GM21825 (cell line): ENCODE data around the gene HDAC5.
"Not testable (repeated sequence)": the region's sequence is repeated elsewhere in the genome, so short reads cannot be mapped to it uniquely, and the experiment has no call there.

ENCODE experiments used
- ATAC-seq: cut with Tn5 transposase; IDR thresholded peaks from one replicate; pipeline ENCODE4 v1.9.1; 2021; ENCODE audit warnings: mild to moderate bottlenecking, moderate library complexity; ENCODE audit not compliant: unreplicated experiment

HDAC5 gene

DNA sequence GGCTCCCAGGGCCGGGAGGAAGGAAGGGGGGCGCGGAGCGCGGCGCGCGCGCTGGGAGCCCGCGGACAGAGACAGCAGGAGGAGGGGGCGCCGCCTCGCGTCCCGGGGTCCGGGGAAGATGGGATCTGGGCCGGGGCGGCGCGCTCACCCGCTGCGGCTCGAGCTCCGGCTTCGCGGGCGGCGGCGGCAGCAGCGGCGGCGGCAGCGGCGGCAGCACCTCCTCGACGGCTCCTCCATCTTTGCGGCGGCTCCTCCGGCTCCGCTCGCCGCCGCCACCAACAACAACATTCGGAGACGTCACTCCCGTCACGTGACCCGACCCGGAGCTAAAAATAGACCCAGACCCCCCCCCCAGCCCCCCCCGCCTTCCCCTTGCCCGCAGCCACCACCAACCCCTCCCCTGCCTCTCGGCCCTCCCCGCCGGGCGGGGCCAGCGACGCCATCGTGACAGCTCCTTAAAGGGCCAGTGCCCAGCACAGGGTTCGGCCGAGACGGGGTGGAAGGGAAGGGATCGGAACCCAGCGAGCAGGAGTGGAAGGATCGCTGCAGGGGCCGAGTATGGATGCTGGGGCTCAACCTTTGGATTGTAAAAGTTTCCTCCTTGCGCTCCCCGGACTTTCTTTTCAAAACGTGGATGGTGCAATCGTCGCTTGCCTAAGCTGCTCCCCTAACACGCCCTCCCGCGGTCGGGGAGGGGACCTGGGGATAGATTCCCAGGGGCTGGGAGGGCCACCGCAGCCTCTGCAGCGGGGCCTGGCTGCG is at the start of gene HDAC5:
Gene HDAC5 (minus strand): TSS at position 286 of the 762 bp plus-strand sequence. CDS start 6,126 bp downstream, outside the sequence.
- ATAC-seq, result peak; percentile 80

DNA sequence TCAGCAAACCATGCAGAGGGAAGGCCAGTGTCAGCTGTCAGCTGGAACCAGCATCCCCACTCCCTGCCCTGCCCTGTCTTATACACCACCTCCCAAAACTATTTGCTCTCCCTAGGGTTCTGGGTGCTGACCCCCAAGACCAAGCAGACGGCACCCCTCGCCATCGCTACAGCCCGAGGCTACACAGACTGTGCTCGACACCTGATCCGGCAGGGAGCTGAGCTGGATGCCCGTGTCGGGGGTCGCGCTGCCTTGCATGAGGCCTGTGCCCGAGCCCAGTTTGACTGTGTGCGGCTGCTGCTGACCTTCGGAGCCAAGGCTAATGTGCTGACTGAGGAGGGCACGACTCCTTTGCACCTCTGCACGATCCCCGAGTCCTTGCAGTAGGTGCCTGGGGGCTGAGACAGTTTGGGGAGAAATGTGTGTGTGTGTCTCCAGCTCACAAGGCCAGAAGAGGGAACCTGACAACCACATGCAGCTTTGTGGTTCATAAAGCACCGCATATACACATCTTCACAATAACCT is 48.6 kb upstream of the HDAC5 start:
- ATAC-seq, result no peak

DNA sequence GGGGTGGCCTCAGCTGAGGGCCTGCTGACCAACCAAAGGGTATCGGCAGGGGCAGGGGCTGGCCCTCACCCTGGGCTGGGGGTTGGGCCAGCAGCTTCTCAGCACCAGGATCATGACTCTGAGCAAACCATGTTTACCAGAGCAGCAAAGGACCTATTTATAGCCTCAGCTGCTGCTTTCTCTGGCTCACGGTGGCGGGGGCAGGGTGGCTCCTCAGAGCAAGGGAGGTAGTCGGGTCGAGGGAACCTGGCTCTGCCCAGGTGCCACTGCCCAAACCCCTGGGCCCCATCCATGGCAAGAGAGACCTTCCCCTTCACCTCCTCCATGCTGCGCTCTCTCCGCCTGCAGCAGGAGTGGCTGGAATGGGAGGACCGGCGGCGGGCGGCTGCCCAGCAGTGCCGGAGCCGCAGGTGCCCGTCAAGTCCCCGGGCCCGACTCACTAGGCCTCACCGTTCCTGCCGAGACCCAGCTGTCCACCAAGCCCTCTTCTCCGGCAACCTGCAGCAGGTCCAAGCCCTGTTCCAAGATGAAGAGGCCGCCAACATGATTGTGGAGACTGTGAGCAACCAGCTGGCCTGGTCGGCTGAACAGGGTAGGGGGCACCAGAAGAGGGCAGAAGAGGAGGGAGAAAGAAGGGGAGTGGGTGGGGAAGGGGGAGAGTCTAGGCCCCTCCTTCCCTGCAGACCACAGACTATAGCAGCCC is 47.2 kb upstream of the HDAC5 start, which contains the start of gene ASB16:
Gene ASB16 (plus strand): TSS at position 206 of the 703 bp plus-strand sequence. CDS start 86 bp downstream, at position 292.
- ATAC-seq, result no peak

DNA sequence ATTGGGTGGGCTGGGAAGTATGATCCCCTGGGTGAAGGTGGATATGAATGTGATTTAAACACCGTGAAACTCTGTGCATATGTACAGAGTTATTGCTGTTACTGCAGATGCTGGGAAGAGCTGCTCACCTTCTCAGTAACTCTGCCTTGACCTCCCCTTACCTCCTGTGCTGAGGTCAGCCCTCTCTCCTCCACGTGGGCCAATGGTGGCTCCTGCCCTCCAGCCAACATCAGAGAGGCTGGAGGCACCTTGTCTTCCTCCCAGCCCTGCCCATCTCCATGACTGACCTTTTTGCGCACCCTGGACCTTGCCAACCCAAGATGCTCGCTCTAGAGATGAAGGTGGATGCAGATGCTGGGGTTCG is 46.7 kb upstream of the HDAC5 start:
- no peak for ATAC-seq

DNA sequence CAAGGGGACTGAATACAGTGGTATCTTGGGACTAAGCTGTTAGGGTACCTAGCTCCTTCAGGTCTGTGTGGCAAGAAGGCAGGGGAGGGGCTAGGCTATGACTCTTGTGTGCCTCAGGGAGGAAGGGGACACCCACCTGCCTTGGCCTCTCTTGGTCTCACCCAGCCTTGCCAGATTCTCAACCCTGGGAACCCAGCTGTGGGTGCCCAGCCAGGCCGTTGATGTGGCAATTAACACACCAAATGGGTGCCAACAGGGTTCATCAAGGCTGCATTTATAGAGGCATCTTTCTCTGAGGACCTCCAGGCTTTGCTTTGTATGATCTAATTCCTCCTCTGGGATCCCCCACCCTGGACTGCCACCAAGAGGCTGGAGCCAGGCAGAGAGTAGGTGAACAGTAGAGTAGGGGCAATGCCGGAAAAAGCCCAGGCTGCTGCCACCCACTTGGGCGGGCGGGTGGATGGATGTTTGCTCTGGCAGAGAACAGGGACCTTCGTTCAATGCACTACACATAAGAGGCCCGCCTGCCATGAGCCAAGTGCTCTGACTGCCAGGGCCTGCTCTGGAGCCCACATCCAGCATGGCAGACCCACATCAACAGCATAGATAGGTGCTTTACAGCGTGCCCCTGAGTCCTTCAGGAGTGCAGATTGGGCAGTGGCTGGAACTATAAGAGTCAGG is 43.9 kb upstream of the HDAC5 start:
- no peak for ATAC-seq

DNA sequence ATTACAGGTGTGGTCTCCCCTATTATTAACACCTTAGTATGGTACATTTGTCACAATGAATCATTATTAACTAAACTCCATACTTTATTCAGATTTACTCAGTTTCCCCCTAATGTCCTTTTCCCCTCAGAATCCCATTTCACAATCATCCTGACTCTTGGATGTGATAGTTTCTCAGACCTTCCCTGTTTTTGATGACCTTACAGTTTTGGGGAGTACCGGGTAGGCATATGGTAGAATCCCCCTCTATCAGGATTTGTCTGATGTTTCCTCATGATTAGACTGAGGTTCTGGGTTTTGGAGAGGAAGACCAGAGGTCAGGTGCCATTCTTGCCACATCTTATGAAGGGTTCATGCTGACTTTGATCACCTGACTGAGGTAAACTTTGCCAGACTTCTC is 41.0 kb upstream of the HDAC5 start:
- ATAC-seq, result no peak

DNA sequence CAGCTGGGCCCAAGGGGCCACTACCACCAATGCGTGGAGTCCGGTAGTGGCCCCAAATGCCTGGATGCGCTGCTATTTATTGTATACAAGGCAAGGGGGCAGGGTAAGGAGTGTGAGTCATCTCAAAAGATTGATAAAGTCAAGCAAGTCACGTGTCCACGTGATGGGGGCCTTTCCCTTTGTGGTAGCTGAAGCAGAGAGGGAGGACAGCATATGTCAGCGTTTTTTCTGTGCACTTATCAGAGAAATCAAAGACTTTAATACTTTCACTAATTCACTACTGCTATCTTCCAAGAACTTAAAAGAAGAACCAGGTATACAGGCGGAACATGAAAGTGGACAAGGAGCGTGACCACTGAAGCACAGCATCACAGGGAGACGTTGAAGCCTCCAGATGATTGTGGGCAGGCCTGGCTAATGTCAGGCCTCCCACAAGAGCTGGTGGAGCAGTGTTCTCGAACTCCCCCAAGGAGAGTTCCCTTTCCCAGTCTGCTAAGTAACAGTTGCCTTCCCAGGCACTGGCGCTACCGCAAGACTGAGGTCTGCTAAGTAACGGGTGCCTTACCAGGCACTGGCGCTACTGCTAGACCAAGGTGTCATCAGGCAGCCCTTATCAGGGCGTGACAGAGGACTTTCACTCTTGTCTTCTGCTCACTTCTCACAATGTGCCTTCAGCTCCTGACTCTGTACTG is 36.2 kb upstream of the HDAC5 start:
- ATAC-seq, result no peak

DNA sequence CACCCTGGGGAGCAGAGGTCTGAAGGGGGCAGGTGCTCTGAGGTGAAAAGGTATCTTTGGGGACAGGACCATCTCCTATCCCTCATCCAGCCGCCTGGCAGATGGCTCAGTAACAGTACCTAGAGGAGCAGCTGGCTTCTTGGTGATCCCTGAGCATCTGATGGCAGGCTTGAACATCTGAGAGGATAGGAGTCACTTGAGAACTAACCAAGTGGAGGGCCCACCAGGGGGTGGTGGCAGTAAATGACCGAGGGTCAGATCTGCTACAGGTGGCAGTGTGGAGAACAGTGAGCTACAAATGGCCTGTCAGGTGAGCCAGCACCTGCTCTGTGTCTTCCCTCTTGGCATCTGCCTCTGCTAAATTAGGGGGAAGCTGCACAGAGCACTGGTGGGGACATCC is 32.0 kb upstream of the HDAC5 start:
- no peak for ATAC-seq

DNA sequence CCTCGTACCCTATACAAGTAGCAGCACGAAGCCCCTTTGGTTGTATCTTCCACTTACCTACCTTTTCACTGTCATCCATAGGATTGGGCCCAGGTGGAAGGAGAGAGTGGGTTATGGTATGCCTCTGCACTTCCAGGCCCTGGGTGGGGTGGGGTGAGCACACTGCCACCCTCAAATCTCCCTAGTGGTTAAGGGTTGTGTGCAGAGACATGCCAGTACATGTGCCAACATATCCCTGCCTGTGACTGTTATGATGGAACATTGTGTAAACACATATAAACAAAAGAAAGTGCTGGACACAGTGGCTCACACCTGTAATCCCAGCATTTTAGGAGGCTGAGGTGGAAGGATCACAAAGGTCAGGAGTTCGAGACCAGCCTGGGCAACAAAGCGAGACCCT is 29.4 kb upstream of the HDAC5 start:
- ATAC-seq, result no peak

DNA sequence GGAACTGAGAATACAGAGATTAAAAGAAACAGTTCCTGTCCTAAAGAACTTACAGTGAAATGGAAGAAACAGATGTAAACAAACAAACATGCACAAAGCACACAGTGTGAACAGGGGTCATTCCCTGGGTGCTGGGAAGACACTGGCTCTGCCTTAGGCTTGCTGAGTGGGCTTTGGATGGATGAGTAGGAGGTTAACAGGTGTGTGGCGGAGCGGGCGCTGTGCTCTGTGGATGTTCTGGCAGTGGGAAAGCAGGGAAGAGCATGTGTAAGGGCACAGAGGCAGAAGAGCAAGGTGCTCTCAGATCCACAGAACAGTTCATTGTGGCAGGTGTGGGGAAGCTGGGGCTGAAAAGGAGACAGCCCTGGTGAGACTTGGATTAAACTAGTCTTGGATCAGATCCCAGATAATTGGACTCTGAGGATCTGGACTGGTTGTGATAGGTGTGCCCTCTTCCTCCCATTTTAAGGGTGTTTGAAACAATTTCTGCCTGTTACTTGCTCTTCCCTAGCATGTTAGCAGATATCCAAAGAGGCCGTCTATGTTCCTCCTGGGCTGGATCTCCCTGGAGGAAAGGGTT is 26.4 kb upstream of the HDAC5 start:
- no peak for ATAC-seq

DNA sequence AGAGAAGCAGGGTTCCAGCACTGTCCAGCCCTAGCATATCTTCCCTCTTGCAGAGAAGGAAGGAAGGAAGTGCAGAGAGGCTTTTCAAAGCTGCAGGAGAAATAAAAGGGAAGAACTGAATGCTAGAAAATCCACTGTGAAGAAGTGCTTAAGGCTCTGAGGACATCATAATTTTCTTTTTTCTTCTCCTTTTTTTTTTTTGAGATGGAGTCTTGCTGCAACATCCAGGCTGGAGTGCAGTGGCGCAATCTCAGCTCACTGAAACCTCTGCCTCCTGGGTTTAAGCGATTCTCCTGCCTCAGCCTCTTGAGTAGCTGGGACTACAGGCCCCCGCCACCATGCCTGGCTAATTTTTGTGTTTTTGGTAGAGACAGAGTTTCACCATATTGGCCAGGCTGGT is 25.6 kb upstream of the HDAC5 start:
- not testable (repeated sequence) for ATAC-seq

DNA sequence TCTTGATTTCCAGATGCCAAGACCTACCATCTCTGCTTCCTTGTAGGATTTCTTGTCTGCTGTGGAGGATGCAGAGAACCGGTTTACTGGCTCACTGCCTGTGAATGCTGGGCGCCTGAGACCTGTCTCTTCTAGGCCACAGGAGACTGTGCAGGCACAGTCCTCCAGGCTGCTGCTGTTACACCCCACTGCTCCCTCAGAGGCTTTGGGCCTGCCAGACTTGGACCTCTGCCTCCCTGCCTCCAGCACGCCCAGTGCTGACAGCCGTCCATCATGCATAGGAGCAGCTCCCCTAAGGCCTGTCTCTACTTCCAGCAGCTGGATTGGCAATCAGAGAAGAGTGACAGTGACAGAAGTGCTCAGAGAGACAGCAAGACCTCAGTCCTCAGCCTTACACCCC is 24.4 kb upstream of the HDAC5 start:
- no peak for ATAC-seq

DNA sequence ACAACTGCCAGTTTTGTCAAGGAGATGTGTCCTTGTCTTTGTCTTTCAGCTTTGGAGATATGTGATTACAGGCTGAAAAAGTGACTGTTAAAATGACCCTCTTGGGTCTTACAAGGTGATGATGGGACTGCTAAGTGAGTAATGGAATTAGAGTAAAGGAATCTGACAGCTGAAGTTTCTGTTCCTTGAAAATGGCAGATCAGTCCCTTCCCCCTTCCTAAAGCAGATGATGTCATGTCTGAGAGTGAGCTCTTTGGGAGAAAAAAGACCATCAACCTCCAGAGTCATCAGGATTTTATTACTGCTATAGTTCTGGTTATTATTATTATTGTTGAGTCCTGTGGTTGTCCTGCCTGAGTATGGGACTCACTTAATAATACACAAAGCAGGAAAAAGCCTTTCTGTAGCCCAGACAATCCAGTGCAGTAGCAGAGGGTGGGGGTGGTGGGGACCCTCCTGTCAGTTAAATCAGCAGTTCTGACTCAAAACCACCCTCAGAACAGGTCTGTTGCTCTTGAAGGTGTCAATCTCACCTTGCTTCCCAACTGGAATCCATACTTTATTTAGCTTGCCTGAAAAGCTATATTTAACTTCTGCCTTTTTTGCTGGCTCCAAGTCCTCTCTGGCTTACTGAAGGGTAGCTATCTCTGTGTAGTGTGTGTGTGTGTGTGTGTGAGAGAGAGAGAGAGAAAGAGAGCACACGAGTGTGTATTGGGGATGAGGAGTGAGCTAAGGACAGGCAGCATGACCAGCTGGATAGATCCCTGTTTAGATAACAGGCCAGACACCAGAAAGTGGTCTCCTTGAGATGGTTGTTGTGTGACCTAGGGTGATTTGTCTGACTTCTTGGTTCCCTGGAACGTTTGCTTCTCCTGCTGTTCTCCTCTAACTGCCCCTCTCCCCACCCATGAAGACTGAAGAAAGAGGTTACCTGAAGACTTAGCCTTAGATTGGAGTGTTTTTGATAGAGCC is 23.2 kb upstream of the HDAC5 start:
- no peak for ATAC-seq

DNA sequence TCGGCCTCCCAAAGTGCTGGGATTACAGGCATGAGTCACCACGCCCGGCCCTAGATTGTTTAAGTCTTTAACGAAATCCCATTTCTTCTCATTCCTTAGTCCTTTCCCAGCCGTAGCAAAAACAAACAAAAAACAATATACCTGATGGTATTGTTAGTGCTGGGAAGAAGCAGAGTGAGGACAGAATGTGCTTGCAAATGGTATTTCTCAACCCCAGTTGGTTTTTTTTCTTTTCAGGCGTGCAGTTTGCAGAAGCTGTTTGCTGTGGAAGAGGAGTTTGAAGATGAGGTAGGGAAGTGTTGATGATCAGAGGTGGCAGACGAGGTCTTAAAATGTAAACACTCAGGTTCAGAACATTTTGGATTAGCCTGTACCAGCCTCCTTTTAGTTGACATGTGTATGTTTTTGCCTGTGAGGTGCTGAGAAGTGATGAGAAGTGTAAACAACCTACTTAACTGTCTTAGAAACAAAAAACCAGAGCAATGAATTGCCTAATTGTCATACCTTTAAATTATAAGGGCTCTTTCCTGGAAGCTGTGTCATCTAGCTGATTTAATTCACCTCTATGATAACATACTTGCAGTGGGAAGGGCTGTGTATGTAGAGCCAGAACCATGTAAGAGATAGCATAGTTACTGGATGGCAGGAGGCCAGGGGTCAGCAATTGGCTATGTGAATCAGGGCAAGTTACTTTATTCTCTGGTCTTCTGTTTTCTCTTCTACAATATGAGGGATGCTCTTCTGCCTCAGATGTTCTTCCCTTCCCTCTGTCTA is 21.7 kb upstream of the HDAC5 start:
- ATAC-seq, result no peak

DNA sequence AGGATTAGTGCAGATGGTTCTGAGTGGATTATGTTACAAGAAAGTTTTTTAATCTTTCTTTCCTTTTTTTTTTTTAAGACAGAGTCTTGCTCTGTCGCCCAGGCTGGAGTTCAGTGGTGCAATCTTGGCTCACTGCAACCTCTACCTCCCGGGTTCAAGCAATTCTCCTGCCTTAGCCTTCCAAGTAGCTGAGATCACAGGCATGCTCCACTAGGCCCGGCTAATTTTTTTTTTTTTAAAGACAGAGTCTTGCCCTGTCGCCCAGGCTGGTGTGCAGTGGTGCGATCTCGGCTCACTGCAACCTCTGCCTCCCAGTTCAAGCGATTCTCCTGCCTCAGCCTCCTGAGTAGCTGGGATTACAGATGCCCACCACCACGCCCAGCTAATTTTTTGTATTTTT is 20.5 kb upstream of the HDAC5 start:
- ATAC-seq, result not testable (repeated sequence)

DNA sequence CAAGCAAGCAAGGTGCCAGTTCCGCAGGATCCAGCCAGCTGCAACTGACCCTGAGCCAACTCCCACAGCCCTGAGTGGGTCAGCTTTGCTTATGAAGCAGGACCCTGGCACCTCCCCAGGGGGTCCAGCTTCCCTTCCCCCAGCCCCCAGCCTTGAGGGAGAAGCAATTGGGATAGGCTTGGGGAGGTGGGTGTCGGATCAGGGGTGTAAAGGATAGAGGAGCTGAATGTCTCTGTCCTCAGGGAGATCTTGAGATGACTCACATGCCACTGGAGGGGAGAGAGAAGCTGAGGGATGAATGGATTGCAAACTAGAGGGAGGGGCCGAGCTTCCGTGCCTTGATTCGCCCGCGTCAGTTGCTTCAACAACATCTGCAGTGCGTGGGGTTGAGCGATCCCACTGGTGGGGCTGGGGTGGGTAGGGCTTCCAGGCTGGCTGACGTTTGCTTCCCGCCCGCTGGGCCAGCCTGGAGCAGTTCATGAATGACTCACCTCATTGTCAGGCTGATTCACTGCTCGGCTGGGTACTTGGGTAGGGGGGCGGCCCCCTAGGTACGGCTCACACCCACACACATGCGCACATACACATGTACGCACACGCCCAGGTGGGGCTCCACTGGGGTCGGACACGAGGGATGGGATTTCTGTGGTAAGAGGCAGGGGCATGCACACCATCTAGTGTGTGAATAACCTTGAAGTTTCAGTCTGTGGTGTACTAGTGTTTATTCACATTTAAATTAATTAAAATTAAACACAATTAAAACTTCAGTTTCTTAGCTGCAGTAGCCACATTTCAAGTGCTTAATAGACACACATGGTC is 14.7 kb upstream of the HDAC5 start:
- no peak for ATAC-seq

DNA sequence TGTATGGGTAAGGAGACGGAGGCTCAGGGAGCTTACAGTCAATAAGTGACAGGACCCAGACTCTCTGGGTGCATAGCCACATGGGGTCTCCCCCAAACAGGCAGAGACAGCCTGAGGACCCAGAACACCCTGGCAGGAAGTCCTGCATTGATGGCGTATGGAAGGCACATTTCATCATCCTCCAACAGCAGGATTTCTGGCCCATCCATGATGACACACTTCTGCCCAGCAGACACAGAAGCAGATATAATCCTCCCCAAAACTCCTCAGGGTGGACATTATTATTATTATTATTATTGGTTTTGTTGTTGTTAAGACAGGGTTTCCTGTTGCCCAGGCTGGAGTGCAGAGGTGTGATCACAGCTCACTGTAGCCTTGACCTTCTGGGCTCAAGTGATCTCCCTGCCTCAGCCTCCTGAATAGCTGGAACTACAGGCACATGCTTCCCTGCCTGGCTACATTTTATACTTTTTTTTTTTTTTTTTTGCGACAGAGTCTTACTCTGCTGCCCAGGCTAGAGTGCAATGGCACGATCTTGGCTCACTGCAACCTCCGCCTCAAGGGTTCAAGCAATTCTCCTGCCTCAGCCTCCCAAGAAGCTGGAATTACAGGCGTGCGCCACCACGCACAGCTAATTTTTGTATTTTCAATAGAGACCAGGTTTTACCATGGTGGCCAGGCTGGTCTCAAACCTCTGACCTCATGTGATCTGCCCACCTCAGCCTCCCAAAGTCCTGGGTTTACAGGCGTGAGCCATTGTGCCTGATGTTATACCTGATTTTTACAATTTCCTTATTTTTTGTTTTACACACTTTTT is 11.5 kb upstream of the HDAC5 start:
- ATAC-seq, result no peak
